GM21390 (cell line): ENCODE data around the gene ENDOG.
"Not testable (repeated sequence)": the region's sequence is repeated elsewhere in the genome, so short reads cannot be mapped to it uniquely, and the experiment has no call there.

Experiments used
- ATAC-seq: cut with Tn5 transposase; IDR thresholded peaks from one replicate; pipeline ENCODE4 v1.9.1; 2021; ENCODE audit not compliant: unreplicated experiment

The ENDOG gene

DNA sequence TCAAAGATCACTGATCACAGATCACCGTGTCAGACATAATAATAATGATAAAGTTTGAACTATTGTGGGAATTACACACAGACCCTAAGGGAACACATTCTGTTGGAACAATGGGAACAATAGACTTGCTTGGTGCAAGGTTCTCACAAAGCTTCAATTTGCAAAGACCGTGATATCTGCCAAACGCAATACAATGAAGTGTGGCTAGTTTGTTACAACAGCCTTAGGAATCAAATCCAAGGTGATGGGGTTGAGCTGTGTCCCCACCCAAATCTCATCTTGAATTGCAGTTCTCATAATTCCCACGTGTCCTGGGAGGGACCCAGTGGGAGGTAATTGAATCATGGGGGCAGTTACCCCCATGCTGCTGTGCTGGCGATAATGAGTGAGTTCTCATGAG is 42.6 kb downstream of the ENDOG start:
- no peak for ATAC-seq

DNA sequence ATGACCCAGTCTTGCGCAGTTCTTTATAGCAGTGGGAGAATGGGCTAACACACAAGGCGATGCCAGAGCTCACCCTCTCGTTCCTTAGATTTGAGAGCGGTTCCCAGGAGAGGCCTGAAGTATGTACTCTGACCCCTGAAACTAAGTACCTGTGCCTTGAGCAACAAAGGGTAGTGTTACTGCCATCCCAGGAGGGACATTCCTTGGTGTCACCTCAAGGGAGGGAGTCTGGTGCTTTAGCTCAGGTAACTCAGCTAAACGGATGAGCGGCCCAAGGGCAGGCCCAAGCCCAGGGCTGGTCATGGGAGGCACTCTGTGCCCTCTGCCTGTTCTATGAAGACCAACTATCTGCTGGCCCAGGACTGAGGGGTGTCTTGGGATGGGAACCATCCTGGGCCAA is 43.2 kb downstream of the ENDOG start:
- no peak for ATAC-seq

DNA sequence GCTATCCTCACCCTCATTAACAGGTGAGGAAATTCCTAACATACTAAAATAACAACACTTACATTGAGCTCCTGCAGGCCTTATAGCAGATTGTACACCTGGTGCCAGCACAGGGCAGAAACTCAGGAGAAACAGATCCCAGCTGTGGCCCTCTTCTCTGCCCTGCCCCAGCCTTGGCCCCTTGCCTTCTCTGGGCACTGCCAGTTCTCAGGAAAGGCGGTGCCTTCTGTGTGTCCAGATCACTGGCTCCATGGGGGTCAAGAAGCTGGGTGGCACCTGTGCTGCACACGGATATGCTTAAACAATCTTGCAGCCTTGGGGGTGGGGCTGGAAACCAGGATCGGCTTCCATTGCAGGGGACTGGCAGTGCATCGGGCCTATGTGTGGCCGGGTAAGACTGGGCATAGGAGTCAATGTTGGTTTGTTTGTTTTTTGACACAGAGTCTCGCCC is 44.1 kb downstream of the ENDOG start:
- ATAC-seq: no peak

DNA sequence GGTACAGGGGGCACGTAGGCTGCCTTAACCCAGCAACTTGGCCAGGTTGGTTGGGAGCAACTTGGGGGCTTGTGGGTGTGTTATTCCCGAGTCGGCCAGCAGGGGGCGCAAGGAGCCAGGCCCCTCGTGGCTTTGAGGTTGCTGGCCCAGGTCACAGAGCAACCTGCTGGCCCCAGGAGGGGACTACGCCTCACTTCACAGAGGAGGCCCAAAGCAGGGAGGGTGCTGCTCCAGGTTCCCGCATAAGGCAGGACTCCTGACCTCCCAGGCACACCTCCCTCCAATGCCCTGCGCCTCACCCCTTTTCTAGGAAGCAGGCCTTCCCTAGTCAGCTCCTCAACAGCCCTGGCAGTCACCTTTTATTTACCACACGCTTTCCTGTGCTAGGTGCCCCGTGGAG is 45.3 kb downstream of the ENDOG start:
- peak; percentile 60 for ATAC-seq

DNA sequence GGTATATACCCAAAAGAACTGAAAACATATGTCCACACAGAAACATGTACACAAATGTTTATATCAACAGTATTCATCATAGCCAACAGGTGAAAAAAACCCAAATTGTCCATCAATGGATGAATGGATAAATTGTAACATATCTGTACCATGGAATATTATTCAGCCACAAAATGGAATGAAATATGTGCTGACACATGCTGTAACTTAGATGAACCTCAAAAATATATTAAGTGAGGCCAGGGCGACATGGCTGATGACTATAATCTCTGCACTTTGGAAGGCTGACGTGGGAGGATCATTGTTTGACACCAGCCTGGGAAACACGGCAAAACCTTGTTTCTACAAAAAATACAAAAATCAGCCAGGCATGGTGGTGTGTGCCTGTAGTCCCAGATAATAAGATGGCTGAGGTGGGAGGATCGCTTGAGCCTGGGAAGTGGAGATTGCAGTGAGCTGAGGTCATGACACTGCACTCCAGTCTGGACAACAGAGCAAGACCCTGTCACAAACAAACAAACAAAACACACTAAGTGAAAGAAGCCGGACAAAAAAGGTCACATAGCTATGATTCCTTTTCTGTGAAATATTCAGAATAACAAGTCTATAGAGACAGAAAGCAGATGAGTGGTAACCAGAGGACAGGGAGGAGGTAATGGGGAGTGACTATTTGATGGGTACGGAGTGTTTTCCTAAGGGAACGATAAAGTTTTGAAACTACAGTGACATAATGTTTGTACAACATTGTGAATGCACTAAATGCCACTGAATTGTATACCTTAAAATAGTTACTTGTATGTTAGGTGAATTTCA is 52.0 kb downstream of the ENDOG start:
- ATAC-seq: no peak

DNA sequence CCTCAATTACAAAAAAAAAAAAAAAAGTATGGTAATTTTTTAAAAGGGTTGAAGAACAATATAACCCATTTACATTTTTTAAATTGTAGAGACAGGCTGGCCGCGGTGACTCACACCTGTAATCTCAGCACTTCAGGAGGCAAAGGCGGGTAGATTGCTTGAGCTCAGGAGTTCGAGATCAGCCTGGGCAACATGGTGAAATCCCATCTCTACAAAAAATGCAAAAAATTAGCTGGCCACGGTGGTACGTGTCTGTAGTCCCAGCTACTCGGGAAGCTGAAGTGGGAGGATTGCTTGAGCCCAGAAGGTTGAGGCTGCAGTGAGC is 52.6 kb downstream of the ENDOG start:
- not testable (repeated sequence) for ATAC-seq
